ENCODE data around the gene LGI2. TPM values are rescaled to one million over a fixed set of nuclear protein-coding genes. Genes with fewer than 3 reads are reported as not detected.

LGI2 gene
- total and polyA plus RNA-seq, 2 of the 8 experiments (the other 6 are each of a cell fraction or from before 2014, with no cell fraction given) = 2.3 to 4.0 TPM

GRCh38 chr4:25013756-25014661 is 16.7 kb downstream of the LGI2 start:
- no peak overlapping the region for H2BK12ac ChIP-seq (ENCODE audit: low read depth, low read length)

More at GRCh38 chr4:25013756-25014661, 16.7 kb downstream of the LGI2 start:
- peaks cover 0 to 2% (median 0%) of the 10 kb centered on the region in 4 experiments; a peak in 1 of 7 replicates for H3K27me3 ChIP-seq (replicated peaks in 1 of 4; ENCODE audit: control insufficient read depth in 3 of 4, extremely low read depth in 1 of 4, insufficient read depth in 3 of 4, low read length in 3 of 4)
- H3K4me2 ChIP-seq (ENCODE audit: insufficient read depth in 1 of 2, low read depth in 2 of 2, low read length in 2 of 2) = no peak overlapping the region
- no peaks in the 10 kb centered on the region for H3K36me3 ChIP-seq (ENCODE audit: control insufficient read depth in 2 of 4, insufficient read depth in 4 of 4, low read length in 3 of 4)
- H4K8ac ChIP-seq (ENCODE audit: extremely low read depth, insufficient read depth, low read length) = no peak overlapping the region
- H3K9me3 ChIP-seq (ENCODE audit: insufficient read depth in 2 of 2, low read depth in 1 of 2, low read length in 1 of 2) = no peaks in the 10 kb centered on the region
- H3K23me2 ChIP-seq (ENCODE audit: low read depth, low read length) = no peaks in the 10 kb centered on the region
- no peak overlapping the region for H3K4ac ChIP-seq (replicated peaks; ENCODE audit: insufficient read length, low read depth, low read length)
- no peak overlapping the region for H2BK20ac ChIP-seq (ENCODE audit: low read length)
- H3K9ac ChIP-seq (replicated peaks in 1 of 4; ENCODE audit: extremely low read depth in 1 of 4, low read depth in 3 of 4, low read length in 3 of 4) = no peak overlapping the region
- no peak overlapping the region for H3K56ac ChIP-seq (replicated peaks; ENCODE audit: insufficient read length, low read depth, low read length)
- H3K23ac ChIP-seq (ENCODE audit: insufficient read length) = no peak overlapping the region
- H3K79me2 ChIP-seq (ENCODE audit: control insufficient read depth in 1 of 2, insufficient read depth in 2 of 2, low read length in 2 of 2) = no peaks in the 10 kb centered on the region
- H4K5ac ChIP-seq (ENCODE audit: insufficient read length, low read depth, low read length) = no peak overlapping the region
- H3K14ac ChIP-seq (ENCODE audit: insufficient read length) = no peak overlapping the region
- no peak overlapping the region for H4K91ac ChIP-seq (replicated peaks; ENCODE audit: insufficient read length, low read length)
- no peak overlapping the region for H3K18ac ChIP-seq (ENCODE audit: extremely low read depth, low read length)
- no peak overlapping the region for H2AFZ ChIP-seq (ENCODE audit: low read length)
- no peak overlapping the region; the same call in 1 of the 2 replicates for H2BK15ac ChIP-seq (ENCODE audit: low read length)
- H3K4me1 ChIP-seq (replicated peaks in 1 of 4; ENCODE audit: control insufficient read depth in 3 of 4, insufficient read depth in 4 of 4, low read length in 3 of 4) = no peaks in the 10 kb centered on the region
- FAIRE-seq (no peak), DNase-seq (ENCODE audit: low read depth in 1 of 2, low spot score in 2 of 2) (no peak)
- POLR2A ChIA-PET (ENCODE audit: partially characterized antibody) = interaction anchor here (1.2 kb wide), 1 partner anchor 18 kb away, joined by 3 read pairs; no protein-coding TSS in a partner anchor
- 92% methylated on average over 9 of the region's 9 CpGs; no CpG with 5 or more reads in 1 of the 2 experiments for WGBS, 2 experiments (ENCODE audit: extremely low coverage in 1 of 2, insufficient coverage in 1 of 2, insufficient read length in 1 of 2, insufficient replicate concordance in 2 of 2, low coverage in 1 of 2, low lambda C conversion rate in 2 of 2, missing lambda C conversion rate in 1 of 2)
- no peaks in the 10 kb centered on the region for H3K79me1 ChIP-seq (ENCODE audit: low read depth, low read length)
- CTCF ChIA-PET (ENCODE audit: partially characterized antibody) = interaction anchor here (0.6 to 0.9 kb wide), 2 partner anchors 32 to 127 kb away, joined by 3 read pairs; no protein-coding TSS in a partner anchor
- no peak overlapping the region for H2BK5ac ChIP-seq (ENCODE audit: low read depth, low read length)
- no peak overlapping the region for H2BK120ac ChIP-seq (replicated peaks; ENCODE audit: low read depth, low read length)
- H2AK5ac ChIP-seq (ENCODE audit: low read depth, low read length) = no peak overlapping the region
- no peak for TF ChIP-seq TAF1 (IDR thresholded peaks at IDR 0.05; ENCODE audit: low read depth, low read length)
- TF ChIP-seq POU5F1 (IDR thresholded peaks at IDR 0.05; ENCODE audit: low read depth, low read length) = no peak
- TF ChIP-seq RXRA (IDR thresholded peaks at IDR 0.05; ENCODE audit: insufficient read depth, low read depth, low read length) = no peak
- no peak for TF ChIP-seq HDAC2 (IDR thresholded peaks at IDR 0.05; ENCODE audit: borderline replicate concordance in 1 of 2, low read depth in 2 of 2, low read length in 2 of 2)
- no peak for TF ChIP-seq BRCA1 (IDR thresholded peaks at IDR 0.05; ENCODE audit: low read depth, low read length)
- no peak for TF ChIP-seq TAF7 (optimal IDR thresholded peaks at IDR 0.05; ENCODE audit: borderline replicate concordance, low read depth, low read length)
- H3K4me3 ChIP-seq (ENCODE audit: extremely low read depth in 1 of 4, insufficient read depth in 2 of 4, low read depth in 3 of 4, low read length in 4 of 4) = no peak overlapping the region
- H4K20me1 ChIP-seq (replicated peaks in 1 of 2; ENCODE audit: control insufficient read depth in 1 of 2, insufficient read depth in 2 of 2, low read length in 2 of 2) = peaks cover 0 to 2% of the 10 kb centered on the region in 2 experiments
- H3K27ac ChIP-seq (ENCODE audit: low read depth, low read length) = no peak overlapping the region

Measured in H1 (cell line).